Measurements from ENCODE around the gene PGBD5. TPM values are rescaled to one million over a fixed set of nuclear protein-coding genes. Genes with fewer than 3 reads are reported as not detected.
A peak's percentile ranks its signal among the peaks of the same experiment; 100 is the strongest.

The PGBD5 gene
- total and polyA plus RNA-seq, 9 donors, result 5.8 to 36.6 (median 23.7) TPM

DNA sequence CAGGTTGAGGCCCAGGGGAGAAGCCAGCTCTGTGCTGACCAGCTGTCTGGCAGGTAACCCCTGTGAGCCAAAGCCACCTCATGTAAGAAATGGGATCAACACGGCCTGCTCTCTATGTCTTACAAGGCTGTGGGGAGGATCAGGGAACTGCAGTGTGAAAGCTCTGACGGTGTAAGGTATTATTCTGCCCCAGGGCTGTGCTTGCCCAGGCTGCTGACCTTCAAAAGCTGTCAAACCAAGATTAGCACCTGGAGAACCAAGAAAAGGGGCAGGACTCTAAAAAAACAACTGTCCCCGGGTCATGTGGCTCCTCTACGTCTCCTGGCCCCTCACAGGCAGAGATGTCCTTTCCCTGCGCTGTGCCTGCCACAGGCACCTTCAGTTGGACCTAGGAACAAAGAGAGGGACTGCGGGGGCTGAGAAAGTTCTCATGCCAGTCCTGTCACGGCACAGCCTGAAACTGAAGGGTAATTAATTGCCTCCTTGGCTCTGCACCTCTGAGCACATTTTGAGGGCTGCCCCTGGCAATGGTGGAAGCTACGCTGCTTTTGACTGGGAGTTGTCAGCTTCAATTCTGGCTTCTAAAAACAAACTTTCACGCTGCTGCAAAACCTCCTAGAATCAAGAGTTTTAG is 77.6 kb downstream of the PGBD5 start:
- Histone ChIP-seq H3K4me3 (ENCODE audit: low read length) (no peak overlapping the region), H3K9me3 (replicated peaks; ENCODE audit: control insufficient read depth, low read depth, low read length) (no peaks in the 10 kb centered on the region), H3K4me1 (ENCODE audit: control insufficient read depth, insufficient read depth, low read length) (peaks cover 7% of the 10 kb centered on the region), H3K27me3 (ENCODE audit: control insufficient read depth, insufficient read depth, low read length) (no peaks in the 10 kb centered on the region), H3K36me3 (ENCODE audit: control insufficient read depth, insufficient read depth, low read length) (peaks cover 16% of the 10 kb centered on the region), H3K27ac (ENCODE audit: low read length) (no peak overlapping the region)
- 52% methylated on average over 6 of the region's 9 CpGs for WGBS (ENCODE audit: insufficient coverage)
- DNase-seq, result no peak

DNA sequence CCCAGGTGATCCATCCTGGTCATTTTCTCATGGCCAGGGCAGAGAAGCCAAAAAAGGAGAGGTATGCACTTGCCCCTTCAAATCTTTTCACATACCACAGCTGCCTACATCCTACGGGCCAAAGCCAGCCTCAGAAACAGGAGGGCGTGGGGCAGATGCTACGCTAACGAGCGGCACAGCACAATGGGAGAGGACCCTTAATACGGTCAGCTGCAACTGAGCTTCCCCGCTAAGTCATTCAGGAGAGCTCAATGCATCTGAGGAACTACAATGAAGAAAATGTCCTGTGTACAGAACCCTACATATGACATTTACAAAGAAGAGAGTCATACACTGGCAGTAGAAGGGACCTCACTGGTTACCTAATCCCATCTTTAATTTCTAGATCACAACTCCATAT is 78.2 kb downstream of the PGBD5 start:
- Histone ChIP-seq H3K9me3 (replicated peaks; ENCODE audit: control insufficient read depth, low read depth, low read length) (no peaks in the 10 kb centered on the region), H3K4me1 (ENCODE audit: control insufficient read depth, insufficient read depth, low read length) (peaks cover 7% of the 10 kb centered on the region), H3K36me3 (ENCODE audit: control insufficient read depth, insufficient read depth, low read length) (peaks cover 12% of the 10 kb centered on the region), H3K27me3 (ENCODE audit: control insufficient read depth, insufficient read depth, low read length) (no peaks in the 10 kb centered on the region), H3K27ac (ENCODE audit: low read length) (no peak overlapping the region), H3K4me3 (ENCODE audit: low read length) (no peak overlapping the region)
- 88% methylated on average over 7 of the region's 7 CpGs for WGBS (ENCODE audit: insufficient coverage)
- no peak for DNase-seq

DNA sequence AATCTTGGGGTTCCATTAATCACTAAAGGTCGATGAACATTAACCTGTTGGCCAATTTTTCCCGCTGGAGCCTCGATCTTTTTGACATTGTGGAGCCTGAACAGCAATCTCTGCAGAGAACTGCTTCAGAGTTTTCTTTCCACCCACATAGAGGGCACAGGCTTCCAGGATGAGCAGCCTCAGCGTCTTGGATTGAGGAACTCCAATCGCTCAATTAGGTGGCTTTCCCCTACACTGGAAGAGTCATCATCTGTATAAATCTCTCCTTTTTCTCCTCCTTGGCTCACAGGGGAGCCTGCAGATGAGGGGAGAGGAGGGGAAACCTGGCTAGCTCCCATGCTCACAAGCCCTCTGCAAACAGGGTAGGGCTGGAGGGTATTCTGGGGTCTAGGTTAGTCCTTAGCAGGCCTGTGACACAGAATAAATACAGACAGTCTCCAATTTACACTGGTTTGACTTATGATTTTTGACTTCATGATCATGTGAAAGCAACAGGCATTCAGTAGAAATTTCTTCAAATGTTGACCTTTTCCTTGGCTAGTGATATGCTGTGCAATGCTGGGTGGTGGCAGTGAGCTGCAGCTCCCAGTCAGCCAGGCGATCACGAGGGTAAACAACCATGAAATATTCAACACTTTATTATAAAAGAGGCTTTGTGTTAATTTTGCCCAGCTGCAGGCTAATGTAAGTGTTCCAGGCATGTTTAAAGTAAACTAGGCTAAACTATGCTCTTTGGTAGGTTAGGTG is 80.8 kb downstream of the PGBD5 start:
- Histone ChIP-seq H3K4me1 (ENCODE audit: control insufficient read depth, insufficient read depth, low read length) (peaks cover 13% of the 10 kb centered on the region), H3K36me3 (ENCODE audit: control insufficient read depth, insufficient read depth, low read length) (peaks cover 7% of the 10 kb centered on the region), H3K4me3 (ENCODE audit: low read length) (no peak overlapping the region), H3K9me3 (replicated peaks; ENCODE audit: control insufficient read depth, low read depth, low read length) (no peaks in the 10 kb centered on the region), H3K27ac (ENCODE audit: low read length) (no peak overlapping the region), H3K27me3 (ENCODE audit: control insufficient read depth, insufficient read depth, low read length) (no peaks in the 10 kb centered on the region)
- no peak for DNase-seq
- WGBS (ENCODE audit: insufficient coverage), result 78% methylated on average over 3 of the region's 7 CpGs

DNA sequence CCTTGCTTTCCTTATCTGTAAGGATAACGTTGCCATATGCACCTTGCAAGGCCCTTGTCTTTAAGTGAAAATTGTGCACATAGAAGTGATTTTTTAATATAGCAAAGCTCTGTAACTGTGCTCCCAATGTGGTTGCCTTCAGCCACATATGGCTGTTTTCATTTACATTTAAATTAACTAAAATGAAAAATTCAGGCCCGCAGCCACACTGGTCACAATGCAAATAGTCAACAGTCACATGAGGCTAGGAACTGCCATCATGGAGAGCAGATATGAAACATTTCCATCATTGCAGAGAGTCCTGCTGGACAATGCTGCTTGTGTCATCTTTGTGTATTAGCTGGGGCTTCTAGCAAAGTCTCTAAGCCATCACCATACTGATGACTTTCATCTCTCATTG is 83.4 kb downstream of the PGBD5 start:
- H3K4me3 ChIP-seq (ENCODE audit: low read length), result no peak overlapping the region
- no peak overlapping the region for H3K27ac ChIP-seq (ENCODE audit: low read length)
- no peaks in the 10 kb centered on the region for H3K27me3 ChIP-seq (ENCODE audit: control insufficient read depth, insufficient read depth, low read length)
- H3K36me3 ChIP-seq (ENCODE audit: control insufficient read depth, insufficient read depth, low read length), result no peaks in the 10 kb centered on the region
- no peak for DNase-seq
- WGBS (ENCODE audit: insufficient coverage), result 80% methylated on average over 1 of the region's 2 CpGs
- peaks cover 13% of the 10 kb centered on the region for H3K4me1 ChIP-seq (ENCODE audit: control insufficient read depth, insufficient read depth, low read length)
- no peaks in the 10 kb centered on the region for H3K9me3 ChIP-seq (replicated peaks; ENCODE audit: control insufficient read depth, low read depth, low read length)

DNA sequence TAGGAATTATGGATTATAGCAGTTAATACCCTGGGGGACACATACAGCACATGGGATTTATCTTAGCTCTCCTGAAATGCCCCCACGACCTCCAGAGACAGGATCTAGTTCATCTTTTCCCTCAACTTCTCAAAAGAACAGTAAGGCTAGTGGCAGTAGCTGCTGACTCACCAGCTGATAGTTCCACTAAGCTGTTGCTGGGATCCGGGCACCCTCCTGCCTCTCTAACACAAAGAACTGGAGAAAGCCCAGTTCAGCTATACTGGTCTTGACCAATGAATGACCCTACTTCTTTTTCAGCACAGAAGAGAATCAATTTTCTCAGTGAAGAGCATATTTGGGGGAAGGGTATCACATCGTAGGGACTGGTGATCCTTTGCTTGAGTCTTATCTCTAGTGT is 84.1 kb downstream of the PGBD5 start:
- Histone ChIP-seq H3K4me1 (ENCODE audit: control insufficient read depth, insufficient read depth, low read length) (peaks cover 14% of the 10 kb centered on the region), H3K9me3 (replicated peaks; ENCODE audit: control insufficient read depth, low read depth, low read length) (no peaks in the 10 kb centered on the region), H3K27me3 (ENCODE audit: control insufficient read depth, insufficient read depth, low read length) (no peaks in the 10 kb centered on the region), H3K4me3 (ENCODE audit: low read length) (no peak overlapping the region), H3K27ac (ENCODE audit: low read length) (no peak overlapping the region), H3K36me3 (ENCODE audit: control insufficient read depth, insufficient read depth, low read length) (no peaks in the 10 kb centered on the region)
- no peak for DNase-seq
- 83% methylated on average over 2 of the region's 3 CpGs for WGBS (ENCODE audit: insufficient coverage)

DNA sequence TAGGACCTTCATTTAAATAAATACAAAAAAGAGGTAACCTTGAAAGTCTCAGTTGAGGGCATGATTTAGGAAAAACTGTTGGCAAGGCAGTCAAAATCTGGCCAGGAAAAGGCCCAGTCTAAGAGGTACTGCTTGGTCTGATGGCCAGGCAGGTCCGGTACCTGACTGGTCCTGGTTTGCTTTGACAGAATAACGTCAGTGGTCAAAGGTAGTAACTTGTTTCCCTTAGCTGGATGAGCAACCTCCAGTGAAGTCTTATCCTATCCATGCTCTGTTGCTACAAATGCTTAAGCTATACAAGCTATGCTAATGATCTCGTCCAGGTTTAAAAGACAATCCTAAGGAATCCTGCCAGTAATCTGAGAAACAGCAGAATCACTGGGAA is 85.0 kb downstream of the PGBD5 start:
- WGBS (ENCODE audit: insufficient coverage), result 40% methylated on average over 3 of the region's 3 CpGs
- Histone ChIP-seq H3K9me3 (replicated peaks; ENCODE audit: control insufficient read depth, low read depth, low read length) (no peaks in the 10 kb centered on the region), H3K27ac (ENCODE audit: low read length) (no peak overlapping the region), H3K27me3 (ENCODE audit: control insufficient read depth, insufficient read depth, low read length) (no peaks in the 10 kb centered on the region), H3K4me1 (ENCODE audit: control insufficient read depth, insufficient read depth, low read length) (peaks cover 23% of the 10 kb centered on the region), H3K36me3 (ENCODE audit: control insufficient read depth, insufficient read depth, low read length) (no peaks in the 10 kb centered on the region), H3K4me3 (ENCODE audit: low read length) (no peak overlapping the region)
- no peak for DNase-seq

DNA sequence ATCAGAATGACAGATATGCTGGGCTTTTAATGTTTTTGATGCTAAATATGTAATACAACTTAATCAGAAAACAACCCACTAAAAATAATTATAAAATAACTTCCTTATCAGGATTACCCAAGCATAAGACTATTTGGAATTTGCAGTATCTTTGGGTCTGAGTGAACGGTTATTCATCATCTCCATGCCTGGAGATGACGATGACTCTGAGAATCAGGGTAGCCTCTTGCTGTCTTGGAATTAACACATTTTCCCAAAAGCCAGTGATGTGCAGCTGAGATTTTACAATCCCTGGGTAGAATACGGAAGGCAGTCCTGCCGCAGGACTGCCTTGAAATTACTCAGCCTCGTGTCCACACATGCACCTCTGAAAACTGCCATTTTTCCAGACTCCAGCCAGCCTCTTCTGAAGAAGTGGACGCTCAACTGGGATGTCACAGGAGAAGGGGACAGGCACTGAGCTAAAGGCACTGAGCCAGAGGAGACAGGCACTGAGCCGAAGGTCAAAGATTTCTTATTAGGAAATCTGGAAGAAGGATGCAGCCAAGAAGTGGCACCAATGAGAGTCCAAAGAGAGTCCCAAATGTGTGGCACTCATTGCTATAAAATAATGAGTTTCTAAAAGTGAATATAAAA is 85.5 kb downstream of the PGBD5 start:
- WGBS (ENCODE audit: insufficient coverage), result 63% methylated on average over 6 of the region's 7 CpGs
- Histone ChIP-seq H3K27ac (ENCODE audit: low read length) (no peak overlapping the region), H3K4me1 (ENCODE audit: control insufficient read depth, insufficient read depth, low read length) (peaks cover 27% of the 10 kb centered on the region), H3K9me3 (replicated peaks; ENCODE audit: control insufficient read depth, low read depth, low read length) (no peaks in the 10 kb centered on the region), H3K4me3 (ENCODE audit: low read length) (no peak overlapping the region), H3K36me3 (ENCODE audit: control insufficient read depth, insufficient read depth, low read length) (no peaks in the 10 kb centered on the region), H3K27me3 (ENCODE audit: control insufficient read depth, insufficient read depth, low read length) (no peaks in the 10 kb centered on the region)
- peak; percentile 38 for DNase-seq

DNA sequence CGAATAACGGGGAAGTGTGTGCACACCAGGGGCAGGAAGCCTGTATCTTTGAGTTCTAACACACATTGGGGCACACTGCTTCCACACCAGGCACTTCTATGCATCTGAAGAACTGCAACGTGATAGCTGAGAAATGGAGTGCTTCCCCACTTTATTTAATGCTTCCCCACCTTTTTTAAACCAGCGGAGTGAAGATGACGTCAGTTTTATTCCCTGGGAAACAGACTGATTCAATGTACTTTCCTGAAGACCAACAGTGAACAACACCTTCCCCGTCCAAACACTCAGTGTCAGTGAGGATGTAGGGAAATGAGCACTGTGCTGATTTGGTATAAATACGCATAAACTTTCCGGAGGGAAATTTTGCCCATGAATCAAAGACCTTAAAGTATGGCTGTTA is 87.1 kb downstream of the PGBD5 start:
- Histone ChIP-seq H3K9me3 (replicated peaks; ENCODE audit: control insufficient read depth, low read depth, low read length) (no peaks in the 10 kb centered on the region), H3K27me3 (ENCODE audit: control insufficient read depth, insufficient read depth, low read length) (no peaks in the 10 kb centered on the region), H3K36me3 (ENCODE audit: control insufficient read depth, insufficient read depth, low read length) (no peaks in the 10 kb centered on the region), H3K4me1 (ENCODE audit: control insufficient read depth, insufficient read depth, low read length) (peaks cover 23% of the 10 kb centered on the region), H3K27ac (ENCODE audit: low read length) (no peak overlapping the region), H3K4me3 (ENCODE audit: low read length) (no peak overlapping the region)
- DNase-seq, result no peak
- 100% methylated on average over 2 of the region's 8 CpGs for WGBS (ENCODE audit: insufficient coverage)

DNA sequence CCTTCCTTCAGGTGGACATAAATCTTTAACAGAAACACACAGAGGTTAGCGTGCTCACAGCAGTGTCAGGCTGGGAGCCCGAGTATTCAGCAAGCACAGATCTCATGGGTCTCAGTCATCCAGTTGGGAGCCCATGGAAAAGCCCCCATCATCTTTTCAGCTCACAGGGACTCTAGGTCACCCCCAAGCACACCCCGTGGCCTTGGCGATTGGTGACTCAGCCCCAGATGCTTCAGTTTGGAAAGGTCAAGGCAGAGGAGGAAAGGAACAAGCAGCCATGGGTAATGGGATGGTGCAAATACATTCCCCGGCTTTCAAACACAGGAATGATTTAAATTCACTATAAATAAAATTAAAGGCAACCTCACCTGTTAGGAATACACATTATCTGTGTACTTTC is 88.9 kb downstream of the PGBD5 start:
- no peaks in the 10 kb centered on the region for H3K27me3 ChIP-seq (ENCODE audit: control insufficient read depth, insufficient read depth, low read length)
- DNase-seq, result no peak
- no peak overlapping the region for H3K4me3 ChIP-seq (ENCODE audit: low read length)
- H3K9me3 ChIP-seq (replicated peaks; ENCODE audit: control insufficient read depth, low read depth, low read length), result no peaks in the 10 kb centered on the region
- H3K36me3 ChIP-seq (ENCODE audit: control insufficient read depth, insufficient read depth, low read length), result peaks cover 6% of the 10 kb centered on the region
- 53% methylated on average over 2 of the region's 5 CpGs for WGBS (ENCODE audit: insufficient coverage)
- no peak overlapping the region for H3K27ac ChIP-seq (ENCODE audit: low read length)
- peaks cover 23% of the 10 kb centered on the region for H3K4me1 ChIP-seq (ENCODE audit: control insufficient read depth, insufficient read depth, low read length)

DNA sequence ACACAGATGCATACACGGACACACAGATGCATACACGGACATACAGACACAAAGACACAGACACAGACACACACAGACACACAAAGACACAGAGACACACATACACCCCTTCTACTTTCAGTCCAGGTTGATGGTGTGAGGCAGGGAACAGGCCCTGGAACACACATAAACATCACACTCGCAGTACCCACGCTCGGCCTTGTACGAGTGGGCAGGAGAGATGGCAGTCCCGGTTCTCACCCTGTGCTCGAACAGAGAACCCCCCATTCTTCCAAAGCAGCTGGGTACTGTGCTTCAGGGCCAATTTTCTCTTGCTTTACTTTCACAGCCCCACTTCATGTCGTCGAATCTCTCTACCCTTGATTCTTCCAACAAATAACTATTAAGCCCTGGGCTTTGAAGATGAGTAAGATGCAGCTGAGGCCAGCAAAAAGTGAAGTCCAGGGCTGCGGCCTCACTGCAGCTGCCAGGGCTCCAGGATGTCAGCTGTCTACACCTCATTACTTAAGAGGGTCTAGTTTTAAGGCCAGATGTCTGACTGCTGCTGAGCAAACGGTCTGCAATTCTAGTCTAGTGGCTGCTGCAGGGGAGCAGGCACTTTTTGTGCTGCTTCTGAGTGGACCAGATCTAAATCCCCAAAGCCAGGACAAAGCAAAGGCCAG is 90.1 kb downstream of the PGBD5 start:
- 56% methylated on average over 9 of the region's 12 CpGs for WGBS (ENCODE audit: insufficient coverage)
- no peak overlapping the region for H3K27ac ChIP-seq (ENCODE audit: low read length)
- peak; percentile 86 for DNase-seq

More for the DNA sequence above, 90.1 kb downstream of the PGBD5 start:
- H3K4me1 ChIP-seq (ENCODE audit: control insufficient read depth, insufficient read depth, low read length), result peaks cover 21% of the 10 kb centered on the region
- peaks cover 6% of the 10 kb centered on the region for H3K36me3 ChIP-seq (ENCODE audit: control insufficient read depth, insufficient read depth, low read length)
- no peaks in the 10 kb centered on the region for H3K9me3 ChIP-seq (replicated peaks; ENCODE audit: control insufficient read depth, low read depth, low read length)
- H3K27me3 ChIP-seq (ENCODE audit: control insufficient read depth, insufficient read depth, low read length), result no peaks in the 10 kb centered on the region
- H3K4me3 ChIP-seq (ENCODE audit: low read length), result no peak overlapping the region
